H9 (cell line): ENCODE measurements around the gene GALNT9. TPM values are rescaled to one million over a fixed set of nuclear protein-coding genes. Genes with fewer than 3 reads are reported as not detected.

ENCODE experiments used
- DNase-seq: peaks from one replicate; pipeline ENCODE4 v3.0.0-alpha.2; 2017
- H2AFZ ChIP-seq: one replicate; pipeline ENCODE4 v1.6.1; 2013; ENCODE audit warnings: mild to moderate bottlenecking, low read length, control low read depth, moderate library complexity
- H2AK5ac ChIP-seq: 2 replicates; pipeline ENCODE4 v1.6.1; 2013; ENCODE audit warnings: low read length, control low read depth, mixed read lengths; ENCODE audit not compliant: insufficient read length
- H2BK120ac ChIP-seq: one replicate; pipeline ENCODE4 v1.6.1; 2013; ENCODE audit warnings: low read depth, mild to moderate bottlenecking, low read length, control low read depth, inconsistent platforms; ENCODE audit not compliant: poor library complexity, severe bottlenecking
- H2BK12ac ChIP-seq: 2 replicates; pipeline ENCODE4 v1.6.1; 2013; ENCODE audit warnings: low read length, control low read depth, mixed read lengths, low read depth; ENCODE audit not compliant: insufficient read length
- H2BK15ac ChIP-seq: 2 replicates; pipeline ENCODE4 v1.6.1; 2013; ENCODE audit warnings: low read depth, low read length, control low read depth
- H2BK20ac ChIP-seq: one replicate; pipeline ENCODE4 v1.6.1; 2013; ENCODE audit warnings: low read depth, mild to moderate bottlenecking, low read length, control low read depth, inconsistent platforms; ENCODE audit not compliant: poor library complexity, severe bottlenecking
- H2BK5ac ChIP-seq: 2 replicates; pipeline ENCODE4 v1.6.1; 2013; ENCODE audit warnings: low read length, control low read depth, mixed read lengths; ENCODE audit not compliant: insufficient read length
- H3K14ac ChIP-seq: 2 replicates; pipeline ENCODE4 v1.6.1; 2013; ENCODE audit warnings: low read length, control low read depth; ENCODE audit not compliant: insufficient read depth
- H3K18ac ChIP-seq: 2 replicates; pipeline ENCODE4 v1.6.1; 2013; ENCODE audit warnings: low read depth, mild to moderate bottlenecking, mixed read lengths, low read length, control low read depth; ENCODE audit not compliant: insufficient read length
- H3K23ac ChIP-seq: 2 replicates; pipeline ENCODE4 v1.6.1; 2013; ENCODE audit warnings: low read length, control low read depth, mixed read lengths, low read depth; ENCODE audit not compliant: insufficient read length
- H3K23me2 ChIP-seq: 2 replicates; pipeline ENCODE4 v1.6.1; 2013; ENCODE audit warnings: low read depth, mild to moderate bottlenecking, mixed read lengths, low read length, control low read depth; ENCODE audit not compliant: insufficient read length, poor library complexity, severe bottlenecking
- H3K27ac ChIP-seq: 2 replicates; pipeline ENCODE4 v1.5.1; 2013; ENCODE audit warnings: low read length, control low read depth, mixed read lengths, low read depth; ENCODE audit not compliant: insufficient read length
- H3K27me3 ChIP-seq: 2 replicates; pipeline ENCODE4 v1.6.1; 2013; ENCODE audit warnings: low read length, control low read depth, inconsistent platforms; ENCODE audit not compliant: insufficient read depth
- H3K4ac ChIP-seq: 2 replicates; pipeline ENCODE4 v1.6.1; 2013; ENCODE audit warnings: low read depth, mild to moderate bottlenecking, control low read depth, inconsistent platforms, low read length, moderate library complexity
- H3K4me1 ChIP-seq: 2 replicates; pipeline ENCODE4 v1.6.1; 2013; ENCODE audit warnings: low read length, control low read depth, inconsistent platforms; ENCODE audit not compliant: insufficient read depth
- H3K4me2 ChIP-seq: 2 replicates; pipeline ENCODE4 v1.6.1; 2013; ENCODE audit warnings: low read length, control low read depth, mixed read lengths; ENCODE audit not compliant: insufficient read length, insufficient read depth
- H3K56ac ChIP-seq: 2 replicates; pipeline ENCODE4 v1.6.1; 2013; ENCODE audit warnings: low read depth, mild to moderate bottlenecking, mixed read lengths, low read length, control low read depth; ENCODE audit not compliant: insufficient read length
- H3K79me1 ChIP-seq: 2 replicates; pipeline ENCODE4 v1.6.1; 2013; ENCODE audit warnings: low read depth, mild to moderate bottlenecking, moderate library complexity, low read length, control low read depth, inconsistent platforms; ENCODE audit not compliant: insufficient read depth, poor library complexity, severe bottlenecking
- H3K79me2 ChIP-seq: 2 replicates; pipeline ENCODE4 v1.6.1; 2013; ENCODE audit warnings: low read length, control low read depth, inconsistent platforms; ENCODE audit not compliant: insufficient read depth
- H3K9ac ChIP-seq: 2 replicates; pipeline ENCODE4 v1.6.1; 2013; ENCODE audit warnings: low read length, control low read depth, mixed read lengths; ENCODE audit not compliant: insufficient read length; ENCODE audit errors: extremely low read depth
- H3K9me3 ChIP-seq: one replicate; pipeline ENCODE4 v1.6.1; 2013; ENCODE audit warnings: low read depth, low read length, inconsistent platforms; ENCODE audit not compliant: control insufficient read depth
- H3T11ph ChIP-seq: one replicate; pipeline ENCODE4 v1.6.1; 2013; ENCODE audit warnings: mild to moderate bottlenecking, low read length, control low read depth, inconsistent platforms
- H4K20me1 ChIP-seq: one replicate; pipeline ENCODE4 v1.6.1; 2013; ENCODE audit not compliant: control insufficient read depth, insufficient read length, insufficient read depth
- H4K5ac ChIP-seq: 2 replicates; pipeline ENCODE4 v1.6.1; 2013; ENCODE audit warnings: low read depth, mild to moderate bottlenecking, mixed read lengths, low read length, control low read depth; ENCODE audit not compliant: insufficient read length
- H4K8ac ChIP-seq: replicated peaks from 2 replicates; pipeline ENCODE4 v1.6.1; 2013; ENCODE audit warnings: low read length, control low read depth, mixed read lengths, low read depth; ENCODE audit not compliant: insufficient read length
- H4K91ac ChIP-seq: 2 replicates; pipeline ENCODE4 v1.6.1; 2013; ENCODE audit warnings: low read depth, mild to moderate bottlenecking, moderate library complexity, mixed read lengths, low read length, control low read depth; ENCODE audit not compliant: insufficient read length
- H3K27ac Mint-ChIP-seq, 3 experiments: 2 replicates in 2 of 3; 3 replicates in 1 of 3; pipeline ENCODE4 v1.8.0; 2020 to 2021; ENCODE audit warnings: mixed read lengths in 3 of 3, mild to moderate bottlenecking in 1 of 3, moderate library complexity in 1 of 3
- H3K27me3 Mint-ChIP-seq: 2 replicates; pipeline ENCODE4 v1.8.0; 2021; ENCODE audit warnings: low read depth, mild to moderate bottlenecking, moderate library complexity, mixed read lengths
- H3K36me3 Mint-ChIP-seq, 3 experiments: 2 replicates in 2 of 3; 3 replicates in 1 of 3; pipeline ENCODE4 v1.8.0; 2020 to 2021; ENCODE audit warnings: low read depth in 3 of 3, mixed read lengths in 3 of 3; ENCODE audit not compliant: insufficient read depth in 1 of 3
- H3K4me1 Mint-ChIP-seq, 2 experiments: 2 replicates each; pipeline ENCODE4 v1.8.0; 2020; ENCODE audit warnings: mixed read lengths in 2 of 2
- H3K4me3 Mint-ChIP-seq, 2 experiments: 2 replicates in 1 of 2; 3 replicates in 1 of 2; pipeline ENCODE4 v1.8.0; 2020 to 2021; ENCODE audit warnings: mild to moderate bottlenecking in 2 of 2, mixed read lengths in 2 of 2, moderate library complexity in 1 of 2
- H3K9me3 Mint-ChIP-seq, 2 experiments: 2 replicates in 1 of 2; 3 replicates in 1 of 2; pipeline ENCODE4 v1.8.0; 2020; ENCODE audit warnings: mild to moderate bottlenecking in 2 of 2, mixed read lengths in 2 of 2, moderate library complexity in 1 of 2
- WGBS: extraction: QIAGEN DNeasy Blood & Tissue Kit; methylation state at CpG from one replicate; pipeline ENCODE4 v1.1.7; 2013; ENCODE audit warnings: missing lambda C conversion rate, low lambda C conversion rate, mixed read lengths; ENCODE audit not compliant: insufficient read length; ENCODE audit errors: extremely low coverage; 5-methylcytosine and 5-hydroxymethylcytosine counted together
- total RNA-seq: library from RNA; stranded (reverse); gene quantifications from 2 replicates; pipeline ENCODE4 v1.2.1, GENCODE V29; 2021
- TF ChIP-seq, protein P1 (sequence below): fragments of 200-600 bp; sonication (generic); conservative IDR thresholded peaks from 3 replicates; pipeline ENCODE4 v1.8.0; 2021; ENCODE audit warnings: antibody characterized with exemption, mild to moderate bottlenecking

GALNT9 gene
- total RNA-seq, 1 experiment from 2014 or later = 0.35 TPM

GRCh38 chr12:132305991-132306884 is 23.2 kb downstream of the GALNT9 start:
- H2AFZ ChIP-seq = no peak overlapping the region
- no peak overlapping the region for H3K9ac ChIP-seq
- H3K36me3 Mint-ChIP-seq = 0 out of 7 replicates have a peak, but pooled peaks cover 0 to 3% (median 0%) of the 10 kb centered on the region in 3 experiments
- peaks cover 5% of the 10 kb centered on the region; the same call in 1 of the 2 replicates for H3K27me3 ChIP-seq
- no peak overlapping the region for H2BK15ac ChIP-seq
- no peak overlapping the region for H4K8ac ChIP-seq
- no peak overlapping the region for H2BK120ac ChIP-seq
- H3K4me1 ChIP-seq = no peaks in the 10 kb centered on the region
- no peaks in the 10 kb centered on the region for H3K79me2 ChIP-seq
- H3K18ac ChIP-seq = no peak overlapping the region
- no peaks in the 10 kb centered on the region for H3K23me2 ChIP-seq
- no peak overlapping the region for H3K23ac ChIP-seq
- peaks cover 68% of the 10 kb centered on the region for H3K27me3 Mint-ChIP-seq
- no peaks in the 10 kb centered on the region for H3K4me1 Mint-ChIP-seq
- H2BK5ac ChIP-seq = no peak overlapping the region
- no peak overlapping the region for H3K4me3 Mint-ChIP-seq
- H3K9me3 Mint-ChIP-seq = peaks cover 4 to 6% of the 10 kb centered on the region in 2 experiments; a peak in 3 of 5 replicates
- H3K56ac ChIP-seq = no peak overlapping the region
- H3T11ph ChIP-seq = no peak overlapping the region
- no peak overlapping the region for H3K27ac ChIP-seq
- no CpG with 5 or more reads among the region's 51 CpGs for WGBS
- no peak overlapping the region for H3K27ac Mint-ChIP-seq
- H3K4me2 ChIP-seq = no peak overlapping the region
- H3K14ac ChIP-seq = no peak overlapping the region
- TF ChIP-seq, protein P1, sequence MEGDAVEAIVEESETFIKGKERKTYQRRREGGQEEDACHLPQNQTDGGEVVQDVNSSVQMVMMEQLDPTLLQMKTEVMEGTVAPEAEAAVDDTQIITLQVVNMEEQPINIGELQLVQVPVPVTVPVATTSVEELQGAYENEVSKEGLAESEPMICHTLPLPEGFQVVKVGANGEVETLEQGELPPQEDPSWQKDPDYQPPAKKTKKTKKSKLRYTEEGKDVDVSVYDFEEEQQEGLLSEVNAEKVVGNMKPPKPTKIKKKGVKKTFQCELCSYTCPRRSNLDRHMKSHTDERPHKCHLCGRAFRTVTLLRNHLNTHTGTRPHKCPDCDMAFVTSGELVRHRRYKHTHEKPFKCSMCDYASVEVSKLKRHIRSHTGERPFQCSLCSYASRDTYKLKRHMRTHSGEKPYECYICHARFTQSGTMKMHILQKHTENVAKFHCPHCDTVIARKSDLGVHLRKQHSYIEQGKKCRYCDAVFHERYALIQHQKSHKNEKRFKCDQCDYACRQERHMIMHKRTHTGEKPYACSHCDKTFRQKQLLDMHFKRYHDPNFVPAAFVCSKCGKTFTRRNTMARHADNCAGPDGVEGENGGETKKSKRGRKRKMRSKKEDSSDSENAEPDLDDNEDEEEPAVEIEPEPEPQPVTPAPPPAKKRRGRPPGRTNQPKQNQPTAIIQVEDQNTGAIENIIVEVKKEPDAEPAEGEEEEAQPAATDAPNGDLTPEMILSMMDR = no peak
- no peaks in the 10 kb centered on the region for H4K20me1 ChIP-seq
- no peak overlapping the region for H3K4ac ChIP-seq
- H2BK20ac ChIP-seq = no peak overlapping the region
- peaks cover under 1% of the 10 kb centered on the region for H3K9me3 ChIP-seq
- H4K91ac ChIP-seq = no peak overlapping the region
- DNase-seq = no peak
- H2AK5ac ChIP-seq = no peak overlapping the region
- no peak overlapping the region for H2BK12ac ChIP-seq
- no peak overlapping the region for H4K5ac ChIP-seq
- H3K79me1 ChIP-seq = no peaks in the 10 kb centered on the region
